ENCODE results near the gene ST3GAL5. TPM values are rescaled to one million over a fixed set of nuclear protein-coding genes. Genes with fewer than 3 reads are reported as not detected.
"Not testable (repeated sequence)": the region's sequence is repeated elsewhere in the genome, so short reads cannot be mapped to it uniquely, and the experiment has no call there.

ST3GAL5 gene
- total RNA-seq, 2 donors from 2014 or later: 5.5 to 20.4 TPM

- DNase-seq (ENCODE audit: low spot score): no peak
- TF ChIP-seq CTCF (IDR thresholded peaks at IDR 0.05): no peak
- H3K4me3 ChIP-seq: no peak overlapping the region
Observed at GRCh38 chr2:85901155-85901554, 12.4 kb upstream of the ST3GAL5 start.

GRCh38 chr2:85900366-85900765 lies 11.6 kb upstream of the ST3GAL5 start:
- TF ChIP-seq CTCF (IDR thresholded peaks at IDR 0.05): no peak

More at GRCh38 chr2:85901155-85901554, 12.4 kb upstream of the ST3GAL5 start:
- H3K27ac ChIP-seq: no peak overlapping the region
- H3K36me3 ChIP-seq: no peaks in the 10 kb centered on the region
- no peaks in the 10 kb centered on the region for H3K9me3 ChIP-seq
- H3K27me3 ChIP-seq: no peaks in the 10 kb centered on the region
- no peaks in the 10 kb centered on the region for H3K4me1 ChIP-seq

GRCh38 chr2:85899849-85900248 lies 11.1 kb upstream of the ST3GAL5 start:
- H3K27ac ChIP-seq: no peak overlapping the region
- no peaks in the 10 kb centered on the region for H3K36me3 ChIP-seq
- no peaks in the 10 kb centered on the region for H3K27me3 ChIP-seq
- H3K4me3 ChIP-seq: no peak overlapping the region
- no peak for TF ChIP-seq CTCF (IDR thresholded peaks at IDR 0.05)
- H3K4me1 ChIP-seq: no peaks in the 10 kb centered on the region
- no peaks in the 10 kb centered on the region for H3K9me3 ChIP-seq
- no peak for DNase-seq (ENCODE audit: low spot score)

More at GRCh38 chr2:85900366-85900765, 11.6 kb upstream of the ST3GAL5 start:
- Histone ChIP-seq H3K27me3 (no peaks in the 10 kb centered on the region), H3K27ac (no peak overlapping the region), H3K9me3 (no peaks in the 10 kb centered on the region), H3K36me3 (no peaks in the 10 kb centered on the region), H3K4me3 (no peak overlapping the region), H3K4me1 (no peaks in the 10 kb centered on the region)
- DNase-seq (ENCODE audit: low spot score): no peak

- TF ChIP-seq CTCF (IDR thresholded peaks at IDR 0.05): no peak
- H3K4me1 ChIP-seq: no peaks in the 10 kb centered on the region
- H3K4me3 ChIP-seq: no peak overlapping the region
- no peaks in the 10 kb centered on the region for H3K9me3 ChIP-seq
- no peak for DNase-seq (ENCODE audit: low spot score)
- H3K36me3 ChIP-seq: no peaks in the 10 kb centered on the region
- no peaks in the 10 kb centered on the region for H3K27me3 ChIP-seq
- H3K27ac ChIP-seq: no peak overlapping the region
Observed at GRCh38 chr2:85899284-85899683, 10.5 kb upstream of the ST3GAL5 start.

- Histone ChIP-seq H3K4me3 (no peak overlapping the region), H3K27me3 (no peaks in the 10 kb centered on the region), H3K36me3 (no peaks in the 10 kb centered on the region), H3K4me1 (no peaks in the 10 kb centered on the region), H3K27ac (no peak overlapping the region), H3K9me3 (no peaks in the 10 kb centered on the region)
- no peak for TF ChIP-seq CTCF (IDR thresholded peaks at IDR 0.05)
- DNase-seq (ENCODE audit: low spot score): no peak
Observed at GRCh38 chr2:85898881-85899280, 10.1 kb upstream of the ST3GAL5 start.

- not testable (repeated sequence) for H3K27me3 ChIP-seq; H3K9me3 ChIP-seq; DNase-seq (ENCODE audit: low spot score); H3K27ac ChIP-seq; H3K4me3 ChIP-seq; H3K36me3 ChIP-seq
- peaks cover 0 to 10% of the 10 kb centered on the region in 2 donors for H3K4me1 ChIP-seq
Observed at GRCh38 chr2:85894554-85895278, 5.9 kb upstream of the ST3GAL5 start.
